ENCODE results near the gene PLA2G6.

Gene PLA2G6

GRCh38 chr22:38088629-38089473, 92.8 kb downstream of the PLA2G6 start:
- DNase-seq (ENCODE audit: low read depth in 2 of 2): peak; percentile 27 to 44
- TF ChIP-seq, protein P1, sequence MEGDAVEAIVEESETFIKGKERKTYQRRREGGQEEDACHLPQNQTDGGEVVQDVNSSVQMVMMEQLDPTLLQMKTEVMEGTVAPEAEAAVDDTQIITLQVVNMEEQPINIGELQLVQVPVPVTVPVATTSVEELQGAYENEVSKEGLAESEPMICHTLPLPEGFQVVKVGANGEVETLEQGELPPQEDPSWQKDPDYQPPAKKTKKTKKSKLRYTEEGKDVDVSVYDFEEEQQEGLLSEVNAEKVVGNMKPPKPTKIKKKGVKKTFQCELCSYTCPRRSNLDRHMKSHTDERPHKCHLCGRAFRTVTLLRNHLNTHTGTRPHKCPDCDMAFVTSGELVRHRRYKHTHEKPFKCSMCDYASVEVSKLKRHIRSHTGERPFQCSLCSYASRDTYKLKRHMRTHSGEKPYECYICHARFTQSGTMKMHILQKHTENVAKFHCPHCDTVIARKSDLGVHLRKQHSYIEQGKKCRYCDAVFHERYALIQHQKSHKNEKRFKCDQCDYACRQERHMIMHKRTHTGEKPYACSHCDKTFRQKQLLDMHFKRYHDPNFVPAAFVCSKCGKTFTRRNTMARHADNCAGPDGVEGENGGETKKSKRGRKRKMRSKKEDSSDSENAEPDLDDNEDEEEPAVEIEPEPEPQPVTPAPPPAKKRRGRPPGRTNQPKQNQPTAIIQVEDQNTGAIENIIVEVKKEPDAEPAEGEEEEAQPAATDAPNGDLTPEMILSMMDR (IDR thresholded peaks at IDR 0.05; ENCODE audit: low read depth, low read length): no peak
- peak overlapping the region in 1 of 2 donors; percentile 33 for H3K4me3 ChIP-seq (replicated peaks in 1 of 2; ENCODE audit: low read depth in 2 of 2, low read length in 2 of 2)

DNA sequence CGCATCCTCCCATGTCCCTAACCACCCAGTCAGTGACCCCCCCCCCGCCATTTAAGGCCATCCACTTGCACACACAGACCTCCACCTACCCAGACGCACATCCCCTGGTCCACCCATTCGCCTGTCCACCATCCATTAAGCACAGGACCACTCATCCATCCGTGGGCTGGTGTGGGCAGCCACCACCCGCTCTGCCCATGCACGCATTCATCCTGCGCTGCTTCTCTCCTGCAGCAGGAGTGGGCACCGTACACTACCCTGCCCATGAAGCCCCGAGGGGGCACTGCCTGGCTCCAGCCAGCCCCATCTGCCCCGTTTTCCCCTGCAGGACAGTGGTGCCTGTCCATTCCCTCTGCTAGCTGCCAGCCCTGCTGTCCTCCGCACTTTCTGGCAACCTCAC, 93.8 kb downstream of the PLA2G6 start:
- no peak overlapping the region for H3K4me3 ChIP-seq (replicated peaks in 1 of 2; ENCODE audit: low read depth in 2 of 2, low read length in 2 of 2)
- TF ChIP-seq, protein P1 (IDR thresholded peaks at IDR 0.05; ENCODE audit: low read depth, low read length): no peak
- no peak for DNase-seq (ENCODE audit: low read depth in 2 of 2)

- TF ChIP-seq, protein P1 (IDR thresholded peaks at IDR 0.05; ENCODE audit: low read depth, low read length): no peak
- no peak overlapping the region for H3K4me3 ChIP-seq (replicated peaks in 1 of 2; ENCODE audit: low read depth in 2 of 2, low read length in 2 of 2)
- DNase-seq (ENCODE audit: low read depth in 2 of 2): no peak
Measured at GRCh38 chr22:38086942-38087341, 94.7 kb downstream of the PLA2G6 start.

GRCh38 chr22:38086001-38086845, 95.4 kb downstream of the PLA2G6 start:
- TF ChIP-seq, protein P1 (IDR thresholded peaks at IDR 0.05; ENCODE audit: low read depth, low read length): no peak
- H3K4me3 ChIP-seq (replicated peaks in 1 of 2; ENCODE audit: low read depth in 2 of 2, low read length in 2 of 2): no peak overlapping the region
- DNase-seq (ENCODE audit: low read depth in 2 of 2): no peak

GRCh38 chr22:38085501-38085900, 96.1 kb downstream of the PLA2G6 start:
- DNase-seq (ENCODE audit: low read depth in 2 of 2): no peak
- TF ChIP-seq, protein P1 (IDR thresholded peaks at IDR 0.05; ENCODE audit: low read depth, low read length): no peak
- H3K4me3 ChIP-seq (replicated peaks in 1 of 2; ENCODE audit: low read depth in 2 of 2, low read length in 2 of 2): no peak overlapping the region

DNA sequence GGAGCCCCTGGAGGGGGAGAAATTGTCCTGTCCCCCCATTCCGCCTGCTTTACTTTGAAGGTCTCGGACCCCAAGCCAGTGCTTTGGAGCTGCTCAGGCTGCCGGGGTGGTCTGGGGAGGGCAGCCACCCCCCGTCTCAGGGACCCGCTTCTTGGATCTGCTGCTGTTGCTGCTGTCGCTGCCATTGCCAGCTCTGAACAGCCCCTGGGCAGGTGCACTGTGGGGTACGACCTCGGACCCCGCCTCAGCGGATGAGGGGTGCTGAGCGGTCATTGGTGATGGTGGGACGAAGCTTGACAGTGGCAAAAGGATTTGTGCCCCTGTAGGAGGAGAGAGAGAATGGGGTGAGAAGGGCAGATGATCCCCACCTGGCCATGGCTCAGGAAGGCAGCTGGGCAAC, 96.6 kb downstream of the PLA2G6 start:
- TF ChIP-seq, protein P1 (IDR thresholded peaks at IDR 0.05; ENCODE audit: low read depth, low read length): no peak
- no peak overlapping the region for H3K4me3 ChIP-seq (replicated peaks in 1 of 2; ENCODE audit: low read depth in 2 of 2, low read length in 2 of 2)
- no peak for DNase-seq (ENCODE audit: low read depth in 2 of 2)

Data from cardiac fibroblast (primary cell).